H9 (cell line): ENCODE results near the gene ZNF600. TPM values are rescaled to one million over a fixed set of nuclear protein-coding genes. Genes with fewer than 3 reads are reported as not detected.
"Not testable (repeated sequence)": the region's sequence is repeated elsewhere in the genome, so short reads cannot be mapped to it uniquely, and the experiment has no call there.

Source experiments
- DNase-seq: peaks from one replicate; pipeline ENCODE4 v3.0.0-alpha.2; 2017
- H2AFZ ChIP-seq: one replicate; pipeline ENCODE4 v1.6.1; 2013; ENCODE audit warnings: mild to moderate bottlenecking, low read length, control low read depth, moderate library complexity
- H2AK5ac ChIP-seq: 2 replicates; pipeline ENCODE4 v1.6.1; 2013; ENCODE audit warnings: low read length, control low read depth, mixed read lengths; ENCODE audit not compliant: insufficient read length
- H2BK120ac ChIP-seq: one replicate; pipeline ENCODE4 v1.6.1; 2013; ENCODE audit warnings: low read depth, mild to moderate bottlenecking, low read length, control low read depth, inconsistent platforms; ENCODE audit not compliant: poor library complexity, severe bottlenecking
- H2BK12ac ChIP-seq: 2 replicates; pipeline ENCODE4 v1.6.1; 2013; ENCODE audit warnings: low read length, control low read depth, mixed read lengths, low read depth; ENCODE audit not compliant: insufficient read length
- H2BK15ac ChIP-seq: 2 replicates; pipeline ENCODE4 v1.6.1; 2013; ENCODE audit warnings: low read depth, low read length, control low read depth
- H2BK20ac ChIP-seq: one replicate; pipeline ENCODE4 v1.6.1; 2013; ENCODE audit warnings: low read depth, mild to moderate bottlenecking, low read length, control low read depth, inconsistent platforms; ENCODE audit not compliant: poor library complexity, severe bottlenecking
- H2BK5ac ChIP-seq: 2 replicates; pipeline ENCODE4 v1.6.1; 2013; ENCODE audit warnings: low read length, control low read depth, mixed read lengths; ENCODE audit not compliant: insufficient read length
- H3K14ac ChIP-seq: 2 replicates; pipeline ENCODE4 v1.6.1; 2013; ENCODE audit warnings: low read length, control low read depth; ENCODE audit not compliant: insufficient read depth
- H3K18ac ChIP-seq: 2 replicates; pipeline ENCODE4 v1.6.1; 2013; ENCODE audit warnings: low read depth, mild to moderate bottlenecking, mixed read lengths, low read length, control low read depth; ENCODE audit not compliant: insufficient read length
- H3K23ac ChIP-seq: 2 replicates; pipeline ENCODE4 v1.6.1; 2013; ENCODE audit warnings: low read length, control low read depth, mixed read lengths, low read depth; ENCODE audit not compliant: insufficient read length
- H3K23me2 ChIP-seq: 2 replicates; pipeline ENCODE4 v1.6.1; 2013; ENCODE audit warnings: low read depth, mild to moderate bottlenecking, mixed read lengths, low read length, control low read depth; ENCODE audit not compliant: insufficient read length, poor library complexity, severe bottlenecking
- H3K27ac ChIP-seq: 2 replicates; pipeline ENCODE4 v1.5.1; 2013; ENCODE audit warnings: low read length, control low read depth, mixed read lengths, low read depth; ENCODE audit not compliant: insufficient read length
- H3K27me3 ChIP-seq: 2 replicates; pipeline ENCODE4 v1.6.1; 2013; ENCODE audit warnings: low read length, control low read depth, inconsistent platforms; ENCODE audit not compliant: insufficient read depth
- H3K4ac ChIP-seq: 2 replicates; pipeline ENCODE4 v1.6.1; 2013; ENCODE audit warnings: low read depth, mild to moderate bottlenecking, control low read depth, inconsistent platforms, low read length, moderate library complexity
- H3K4me1 ChIP-seq: 2 replicates; pipeline ENCODE4 v1.6.1; 2013; ENCODE audit warnings: low read length, control low read depth, inconsistent platforms; ENCODE audit not compliant: insufficient read depth
- H3K4me2 ChIP-seq: 2 replicates; pipeline ENCODE4 v1.6.1; 2013; ENCODE audit warnings: low read length, control low read depth, mixed read lengths; ENCODE audit not compliant: insufficient read length, insufficient read depth
- H3K56ac ChIP-seq: 2 replicates; pipeline ENCODE4 v1.6.1; 2013; ENCODE audit warnings: low read depth, mild to moderate bottlenecking, mixed read lengths, low read length, control low read depth; ENCODE audit not compliant: insufficient read length
- H3K79me1 ChIP-seq: 2 replicates; pipeline ENCODE4 v1.6.1; 2013; ENCODE audit warnings: low read depth, mild to moderate bottlenecking, moderate library complexity, low read length, control low read depth, inconsistent platforms; ENCODE audit not compliant: insufficient read depth, poor library complexity, severe bottlenecking
- H3K79me2 ChIP-seq: 2 replicates; pipeline ENCODE4 v1.6.1; 2013; ENCODE audit warnings: low read length, control low read depth, inconsistent platforms; ENCODE audit not compliant: insufficient read depth
- H3K9ac ChIP-seq: 2 replicates; pipeline ENCODE4 v1.6.1; 2013; ENCODE audit warnings: low read length, control low read depth, mixed read lengths; ENCODE audit not compliant: insufficient read length; ENCODE audit errors: extremely low read depth
- H3K9me3 ChIP-seq: one replicate; pipeline ENCODE4 v1.6.1; 2013; ENCODE audit warnings: low read depth, low read length, inconsistent platforms; ENCODE audit not compliant: control insufficient read depth
- H3T11ph ChIP-seq: one replicate; pipeline ENCODE4 v1.6.1; 2013; ENCODE audit warnings: mild to moderate bottlenecking, low read length, control low read depth, inconsistent platforms
- H4K20me1 ChIP-seq: one replicate; pipeline ENCODE4 v1.6.1; 2013; ENCODE audit not compliant: control insufficient read depth, insufficient read length, insufficient read depth
- H4K5ac ChIP-seq: 2 replicates; pipeline ENCODE4 v1.6.1; 2013; ENCODE audit warnings: low read depth, mild to moderate bottlenecking, mixed read lengths, low read length, control low read depth; ENCODE audit not compliant: insufficient read length
- H4K8ac ChIP-seq: replicated peaks from 2 replicates; pipeline ENCODE4 v1.6.1; 2013; ENCODE audit warnings: low read length, control low read depth, mixed read lengths, low read depth; ENCODE audit not compliant: insufficient read length
- H4K91ac ChIP-seq: 2 replicates; pipeline ENCODE4 v1.6.1; 2013; ENCODE audit warnings: low read depth, mild to moderate bottlenecking, moderate library complexity, mixed read lengths, low read length, control low read depth; ENCODE audit not compliant: insufficient read length
- H3K27ac Mint-ChIP-seq, 3 experiments: 2 replicates in 2 of 3; 3 replicates in 1 of 3; pipeline ENCODE4 v1.8.0; 2020 to 2021; ENCODE audit warnings: mixed read lengths in 3 of 3, mild to moderate bottlenecking in 1 of 3, moderate library complexity in 1 of 3
- H3K27me3 Mint-ChIP-seq: 2 replicates; pipeline ENCODE4 v1.8.0; 2021; ENCODE audit warnings: low read depth, mild to moderate bottlenecking, moderate library complexity, mixed read lengths
- H3K36me3 Mint-ChIP-seq, 3 experiments: 2 replicates in 2 of 3; 3 replicates in 1 of 3; pipeline ENCODE4 v1.8.0; 2020 to 2021; ENCODE audit warnings: low read depth in 3 of 3, mixed read lengths in 3 of 3; ENCODE audit not compliant: insufficient read depth in 1 of 3
- H3K4me1 Mint-ChIP-seq, 2 experiments: 2 replicates each; pipeline ENCODE4 v1.8.0; 2020; ENCODE audit warnings: mixed read lengths in 2 of 2
- H3K4me3 Mint-ChIP-seq, 2 experiments: 2 replicates in 1 of 2; 3 replicates in 1 of 2; pipeline ENCODE4 v1.8.0; 2020 to 2021; ENCODE audit warnings: mild to moderate bottlenecking in 2 of 2, mixed read lengths in 2 of 2, moderate library complexity in 1 of 2
- H3K9me3 Mint-ChIP-seq, 2 experiments: 2 replicates in 1 of 2; 3 replicates in 1 of 2; pipeline ENCODE4 v1.8.0; 2020; ENCODE audit warnings: mild to moderate bottlenecking in 2 of 2, mixed read lengths in 2 of 2, moderate library complexity in 1 of 2
- WGBS: extraction: QIAGEN DNeasy Blood & Tissue Kit; methylation state at CpG from one replicate; pipeline ENCODE4 v1.1.7; 2013; ENCODE audit warnings: missing lambda C conversion rate, low lambda C conversion rate, mixed read lengths; ENCODE audit not compliant: insufficient read length; ENCODE audit errors: extremely low coverage; 5-methylcytosine and 5-hydroxymethylcytosine counted together
- total RNA-seq: library from RNA; stranded (reverse); gene quantifications from 2 replicates; pipeline ENCODE4 v1.2.1, GENCODE V29; 2021
- TF ChIP-seq, protein P1 (sequence below): fragments of 200-600 bp; sonication (generic); conservative IDR thresholded peaks from 3 replicates; pipeline ENCODE4 v1.8.0; 2021; ENCODE audit warnings: antibody characterized with exemption, mild to moderate bottlenecking

Gene ZNF600
- total RNA-seq, 1 experiment from 2014 or later: 9.3 TPM

DNA sequence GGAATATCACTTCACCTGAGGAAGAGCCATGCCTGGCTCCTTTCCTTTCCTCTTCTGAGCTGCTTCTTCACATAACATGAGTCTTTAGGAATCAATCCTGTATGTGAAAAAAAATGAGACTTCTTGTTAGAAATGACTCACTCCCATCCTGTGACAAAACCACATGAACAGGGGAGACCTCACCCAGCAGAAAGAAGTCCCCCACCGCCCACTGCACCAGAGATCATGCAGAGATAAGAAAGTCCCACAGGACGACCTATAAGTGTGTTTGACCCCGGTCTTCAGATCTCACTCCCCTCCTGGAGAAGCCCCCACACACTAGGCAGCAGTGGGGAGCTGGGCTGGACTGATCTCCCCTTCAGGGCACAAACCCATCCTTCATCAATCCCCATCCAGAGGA, 7.8 kb downstream of the ZNF600 start:
- Histone ChIP-seq H2BK12ac (no peak overlapping the region), H3K9me3 (no peaks in the 10 kb centered on the region), H4K91ac (no peak overlapping the region), H2AK5ac (no peak overlapping the region), H2BK15ac (no peak overlapping the region), H3K27ac (no peak overlapping the region), H2AFZ (no peak overlapping the region), H3K4me2 (no peak overlapping the region), H3K27me3 (no peaks in the 10 kb centered on the region), H3K4me1 (no peaks in the 10 kb centered on the region), H4K20me1 (no peaks in the 10 kb centered on the region), H3K9ac (no peak overlapping the region), H4K5ac (no peak overlapping the region), H4K8ac (no peak overlapping the region), H2BK5ac (no peak overlapping the region), H3K79me2 (no peaks in the 10 kb centered on the region), H2BK20ac (no peak overlapping the region), H3K79me1 (no peaks in the 10 kb centered on the region), H3K4ac (no peak overlapping the region), H2BK120ac (no peak overlapping the region), H3K14ac (no peak overlapping the region), H3T11ph (no peak overlapping the region), H3K56ac (no peak overlapping the region), H3K23me2 (no peaks in the 10 kb centered on the region), H3K23ac (no peak overlapping the region), H3K18ac (no peak overlapping the region)
- H3K27me3 Mint-ChIP-seq: no peaks in the 10 kb centered on the region; the same call in 1 of the 2 replicates
- no peak for DNase-seq
- no CpG with 5 or more reads among the region's 3 CpGs for WGBS
- H3K9me3 Mint-ChIP-seq: no peaks in the 10 kb centered on the region
- TF ChIP-seq, protein P1, sequence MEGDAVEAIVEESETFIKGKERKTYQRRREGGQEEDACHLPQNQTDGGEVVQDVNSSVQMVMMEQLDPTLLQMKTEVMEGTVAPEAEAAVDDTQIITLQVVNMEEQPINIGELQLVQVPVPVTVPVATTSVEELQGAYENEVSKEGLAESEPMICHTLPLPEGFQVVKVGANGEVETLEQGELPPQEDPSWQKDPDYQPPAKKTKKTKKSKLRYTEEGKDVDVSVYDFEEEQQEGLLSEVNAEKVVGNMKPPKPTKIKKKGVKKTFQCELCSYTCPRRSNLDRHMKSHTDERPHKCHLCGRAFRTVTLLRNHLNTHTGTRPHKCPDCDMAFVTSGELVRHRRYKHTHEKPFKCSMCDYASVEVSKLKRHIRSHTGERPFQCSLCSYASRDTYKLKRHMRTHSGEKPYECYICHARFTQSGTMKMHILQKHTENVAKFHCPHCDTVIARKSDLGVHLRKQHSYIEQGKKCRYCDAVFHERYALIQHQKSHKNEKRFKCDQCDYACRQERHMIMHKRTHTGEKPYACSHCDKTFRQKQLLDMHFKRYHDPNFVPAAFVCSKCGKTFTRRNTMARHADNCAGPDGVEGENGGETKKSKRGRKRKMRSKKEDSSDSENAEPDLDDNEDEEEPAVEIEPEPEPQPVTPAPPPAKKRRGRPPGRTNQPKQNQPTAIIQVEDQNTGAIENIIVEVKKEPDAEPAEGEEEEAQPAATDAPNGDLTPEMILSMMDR: no peak
- no peak overlapping the region for H3K27ac Mint-ChIP-seq
- H3K4me1 Mint-ChIP-seq: peaks cover 3 to 7% of the 10 kb centered on the region in 2 experiments; a peak in 3 of 4 replicates
- H3K4me3 Mint-ChIP-seq: no peak overlapping the region
- peaks cover 0 to 18% (median 3%) of the 10 kb centered on the region in 3 experiments; a peak in 4 of 7 replicates for H3K36me3 Mint-ChIP-seq

DNA sequence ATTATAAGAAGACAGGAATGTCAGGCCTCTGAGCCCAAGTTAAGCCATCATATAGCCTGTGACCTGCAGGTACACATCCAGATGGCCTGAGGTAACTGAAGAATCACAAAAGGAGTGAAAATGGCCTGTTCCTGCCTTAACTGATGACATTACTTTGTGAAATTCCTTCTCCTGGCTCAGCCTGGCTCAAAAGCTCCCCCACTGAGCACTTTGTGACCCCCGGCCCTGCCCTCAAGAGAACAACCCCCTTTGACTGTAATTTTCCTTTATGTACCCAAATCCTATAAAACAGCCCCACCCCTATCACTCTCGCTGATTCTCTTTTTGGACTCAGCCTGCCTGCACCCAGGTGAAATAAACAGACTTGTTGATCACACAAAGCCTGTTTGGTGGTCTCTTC, 30.1 kb downstream of the ZNF600 start:
- H3K27ac Mint-ChIP-seq, H3K27me3 Mint-ChIP-seq: not testable (repeated sequence)

More for the DNA sequence above, 30.1 kb downstream of the ZNF600 start:
- not testable (repeated sequence) for H3K79me2 ChIP-seq, H2BK5ac ChIP-seq, H2AK5ac ChIP-seq, H3K18ac ChIP-seq, H4K8ac ChIP-seq, H3K4me2 ChIP-seq, H4K5ac ChIP-seq, H3K23me2 ChIP-seq, H4K91ac ChIP-seq, H3K14ac ChIP-seq, H3K27me3 ChIP-seq, H4K20me1 ChIP-seq, H3K27ac ChIP-seq, H2BK12ac ChIP-seq, H3K9me3 ChIP-seq, H3K4ac ChIP-seq, H3T11ph ChIP-seq, H3K4me1 ChIP-seq, H2BK20ac ChIP-seq, H3K79me1 ChIP-seq, H3K4me3 Mint-ChIP-seq, H2BK15ac ChIP-seq, H3K9ac ChIP-seq, H2AFZ ChIP-seq, H2BK120ac ChIP-seq, DNase-seq, H3K56ac ChIP-seq, H3K23ac ChIP-seq
- Mint-ChIP-seq H3K36me3 (peaks cover 3 to 12% (median 4%) of the 10 kb centered on the region in 3 experiments; a peak in 5 of 7 replicates), H3K4me1 (peaks cover 11 to 19% of the 10 kb centered on the region in 2 experiments), H3K9me3 (peaks cover 5 to 11% of the 10 kb centered on the region in 2 experiments; a peak in 3 of 5 replicates)
- WGBS: no CpG with 5 or more reads among the region's 2 CpGs
